GM18951 (cell line): ENCODE measurements around the gene ATOH8.

ENCODE experiments used
- POLR2A ChIP-seq: IDR thresholded peaks from 4 replicates; pipeline ENCODE4 v1.6.1; 2011; ENCODE audit warnings: mild to moderate bottlenecking; ENCODE audit not compliant: insufficient read length, insufficient read depth; ENCODE audit errors: extremely low read depth
- in situ Hi-C: fragments of 300-500 bp; cut with MboI; formaldehyde crosslinking; loops from one replicate; pipeline ENCODE4 v1.12.0; 2022; ENCODE audit warnings: low sequenced_read_pairs, mixed read lengths, inconsistent platforms; ENCODE audit not compliant: unreplicated experiment

Gene ATOH8

DNA sequence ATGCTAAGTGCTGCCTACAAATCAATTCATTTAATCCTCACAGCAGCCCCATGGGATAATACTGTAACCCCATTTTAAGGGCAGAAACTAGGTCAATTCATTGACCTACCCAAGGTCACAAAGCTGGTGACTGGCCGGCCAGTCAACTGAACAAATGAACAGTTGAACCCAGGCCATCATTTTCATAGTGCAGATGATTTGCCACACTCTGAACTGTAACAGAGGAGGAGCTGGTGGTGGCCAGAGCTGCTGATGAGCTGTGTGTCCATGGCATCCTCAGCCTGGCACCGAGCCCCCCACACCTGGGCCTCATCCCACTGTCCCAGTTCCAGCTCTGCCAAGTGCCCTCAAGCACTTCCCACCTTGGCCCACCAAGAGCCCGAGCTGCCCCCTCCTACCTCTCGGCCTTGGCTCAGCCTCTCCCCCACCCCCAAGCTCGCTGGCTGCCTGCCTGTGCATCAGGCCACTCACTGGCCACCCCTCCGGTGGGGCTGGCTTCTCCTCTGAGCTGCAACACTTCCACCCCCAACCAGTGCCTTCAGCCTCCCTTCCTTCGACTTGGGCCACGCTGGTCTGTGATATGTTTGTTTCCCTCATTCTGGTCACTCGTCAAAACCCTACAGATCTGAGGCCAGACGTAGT is 58.4 kb downstream of the ATOH8 start:
- no peak for TF ChIP-seq POLR2A
- in situ Hi-C loops, result loop anchor here (5.0 kb wide), 1 partner anchor 75 kb away; no protein-coding TSS in a partner anchor

DNA sequence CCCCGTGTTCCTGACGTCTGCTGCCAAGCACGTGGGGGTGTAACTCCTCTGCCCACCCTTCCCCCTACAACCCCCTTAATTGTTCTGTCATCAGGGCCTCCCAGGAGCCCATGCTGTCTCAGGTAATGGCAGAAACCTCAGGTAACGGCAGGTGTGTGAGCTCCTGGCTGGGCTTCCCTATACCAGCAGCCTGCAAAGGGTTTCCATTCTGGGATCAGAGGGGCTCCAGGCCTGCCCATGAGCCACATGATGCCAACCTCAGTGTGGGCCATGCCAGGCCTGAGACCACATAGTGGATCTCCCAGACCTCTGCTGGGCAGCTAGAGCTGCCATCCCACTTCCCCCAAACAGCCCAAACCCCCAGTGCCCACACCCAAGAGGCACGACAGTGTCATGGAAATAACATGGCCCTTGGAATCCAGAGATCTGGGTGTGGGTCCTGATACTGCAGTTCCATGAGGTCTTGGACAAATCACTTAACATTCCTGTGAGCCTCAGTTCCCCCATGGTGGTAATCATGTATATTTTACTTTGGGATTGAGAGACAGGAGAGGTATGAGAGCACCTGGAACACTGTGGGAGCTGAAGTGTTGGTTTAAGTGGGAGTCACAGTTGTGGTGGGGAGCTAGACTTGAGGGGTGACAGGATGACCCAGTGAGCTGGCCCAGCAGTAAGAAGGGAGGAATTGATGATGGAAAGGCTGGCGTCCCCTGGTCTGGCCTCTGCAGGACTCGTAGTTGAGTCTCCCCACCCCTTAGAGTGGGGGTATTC is 59.6 kb downstream of the ATOH8 start:
- in situ Hi-C loops, result loop anchor here (5.0 kb wide), 1 partner anchor 76 kb away; no protein-coding TSS in a partner anchor
- TF ChIP-seq POLR2A, result no peak

DNA sequence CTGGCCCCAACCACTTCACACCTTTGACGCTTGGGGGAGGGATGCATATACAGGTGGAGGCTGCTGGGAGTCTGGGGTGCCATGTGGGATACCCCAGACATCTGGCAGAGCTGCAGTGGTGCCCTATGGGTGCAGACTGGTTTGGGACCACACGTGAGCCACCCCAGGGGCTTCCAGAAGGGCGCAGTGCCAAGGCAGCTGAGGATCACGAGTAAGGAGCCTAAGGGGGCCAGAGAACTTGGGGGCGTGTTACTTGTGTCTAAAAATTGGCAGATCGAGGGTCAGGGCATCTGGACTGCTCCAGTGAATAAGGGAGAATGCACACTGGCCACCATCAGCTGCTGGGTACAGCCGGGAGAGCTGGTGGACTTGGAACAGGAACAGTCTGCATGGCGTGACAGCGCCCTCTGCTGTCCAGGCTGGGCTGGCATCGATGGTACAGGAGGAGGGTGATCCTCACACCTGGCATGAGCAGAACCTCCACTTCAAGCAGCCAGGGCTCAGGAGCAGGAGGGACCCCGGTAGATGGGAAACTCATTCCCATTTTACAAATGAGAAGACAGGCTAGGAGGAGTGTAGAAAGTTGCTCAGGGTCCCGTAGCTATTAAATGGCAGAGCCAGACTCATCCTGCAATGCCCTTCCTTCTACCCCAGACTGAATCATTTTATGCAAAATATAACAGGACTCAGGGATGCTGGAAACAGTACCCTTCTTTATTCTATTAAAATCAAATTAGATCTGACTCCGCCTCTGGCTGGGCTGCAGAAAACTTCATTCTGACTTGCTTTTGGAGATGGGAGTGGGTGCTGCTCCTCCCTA is 60.4 kb downstream of the ATOH8 start:
- in situ Hi-C loops, result loop anchor here (5.0 kb wide), 1 partner anchor 77 kb away; no protein-coding TSS in a partner anchor
- TF ChIP-seq POLR2A, result no peak

DNA sequence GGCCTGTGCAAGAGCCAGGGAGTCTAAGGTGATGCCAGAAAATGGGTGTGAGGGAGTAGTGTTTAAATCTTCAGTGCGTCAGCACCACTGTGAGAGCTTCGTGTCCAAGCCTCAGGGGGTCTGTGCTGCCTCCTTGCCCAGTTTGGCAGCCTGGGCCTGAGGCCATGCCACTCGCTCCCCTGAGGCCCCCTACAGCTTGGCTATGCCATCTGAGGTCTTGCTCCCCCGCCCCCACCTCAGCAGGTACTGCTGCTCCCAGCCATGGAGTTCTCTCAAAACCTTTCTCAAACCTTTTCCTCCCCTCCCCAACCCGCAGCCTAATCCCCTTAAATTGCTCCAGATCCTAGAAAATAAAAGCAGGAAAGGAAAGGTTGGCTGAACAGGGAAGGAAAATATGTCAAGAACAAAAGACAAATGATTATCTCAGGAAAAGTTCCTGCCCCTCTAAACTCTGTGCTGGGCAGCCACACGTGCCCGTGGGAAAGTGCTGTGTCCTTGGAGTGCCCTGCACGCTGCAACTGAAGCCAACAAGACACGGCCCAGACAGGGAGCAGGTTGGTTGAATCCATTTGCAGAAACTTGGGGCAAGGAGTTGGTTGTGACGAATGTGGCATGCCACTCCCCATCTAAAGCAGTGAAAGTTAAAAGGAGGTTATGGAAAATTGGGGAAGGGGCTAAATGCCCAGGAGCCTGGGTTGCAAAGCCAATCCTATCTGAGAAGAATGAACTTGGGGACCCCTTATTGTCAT is 61.2 kb downstream of the ATOH8 start:
- in situ Hi-C loops, result loop anchor here (5.0 kb wide), 1 partner anchor 78 kb away; no protein-coding TSS in a partner anchor
- TF ChIP-seq POLR2A, result no peak

DNA sequence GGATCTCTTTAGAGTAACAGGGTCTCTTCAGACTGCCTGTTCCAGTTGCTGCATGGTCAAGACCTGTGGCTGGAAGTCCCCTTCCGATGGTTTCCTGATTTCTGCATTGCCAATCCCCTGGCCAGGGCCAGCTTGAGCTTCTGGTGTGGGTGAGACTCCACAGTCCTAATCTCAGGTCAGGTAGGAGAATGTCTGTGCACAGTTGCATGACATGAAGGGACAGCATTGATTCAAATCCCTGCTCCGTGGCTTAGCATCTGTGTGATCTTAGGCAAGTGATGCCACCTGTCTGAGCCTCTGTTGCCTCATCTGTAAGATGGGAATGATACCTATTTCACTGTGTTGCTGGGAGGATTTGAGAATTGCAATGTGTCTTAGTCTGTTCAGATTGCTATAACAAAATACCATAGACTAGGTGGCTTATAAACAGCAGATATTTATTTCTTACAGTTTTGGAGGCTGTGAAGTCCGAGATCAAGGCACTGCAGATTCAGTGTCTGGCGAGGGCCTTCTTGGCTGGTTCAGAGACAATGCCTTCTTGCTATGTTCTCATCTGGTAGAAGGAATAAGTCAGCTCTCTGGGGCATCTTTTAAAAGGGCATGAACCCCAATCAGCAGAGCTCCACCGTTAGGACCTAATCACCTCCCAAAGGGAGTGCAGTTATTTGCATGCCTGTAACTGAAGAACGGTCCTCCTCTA is 66.2 kb downstream of the ATOH8 start:
- in situ Hi-C loops, result no loop called here
- TF ChIP-seq POLR2A, result no peak

DNA sequence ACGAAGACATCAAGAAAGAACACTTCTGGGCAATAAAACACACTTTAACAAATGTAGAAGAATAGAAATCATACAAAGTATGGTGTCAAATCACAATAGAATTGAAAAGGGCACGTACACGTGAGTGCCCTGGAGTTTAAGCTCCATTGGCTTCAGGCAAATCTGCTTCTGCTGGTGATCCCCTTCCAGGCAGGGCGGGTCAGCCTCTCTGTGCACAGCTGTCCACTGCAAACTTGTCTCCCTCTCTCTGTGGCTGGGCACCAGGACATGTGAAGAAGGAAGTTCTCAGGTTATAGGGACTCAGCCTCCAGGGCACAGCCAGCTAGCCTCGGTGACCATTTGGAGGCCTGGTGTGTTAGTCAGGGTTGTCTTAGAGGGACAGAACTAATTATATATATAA is 69.0 kb downstream of the ATOH8 start:
- TF ChIP-seq POLR2A, result no peak

DNA sequence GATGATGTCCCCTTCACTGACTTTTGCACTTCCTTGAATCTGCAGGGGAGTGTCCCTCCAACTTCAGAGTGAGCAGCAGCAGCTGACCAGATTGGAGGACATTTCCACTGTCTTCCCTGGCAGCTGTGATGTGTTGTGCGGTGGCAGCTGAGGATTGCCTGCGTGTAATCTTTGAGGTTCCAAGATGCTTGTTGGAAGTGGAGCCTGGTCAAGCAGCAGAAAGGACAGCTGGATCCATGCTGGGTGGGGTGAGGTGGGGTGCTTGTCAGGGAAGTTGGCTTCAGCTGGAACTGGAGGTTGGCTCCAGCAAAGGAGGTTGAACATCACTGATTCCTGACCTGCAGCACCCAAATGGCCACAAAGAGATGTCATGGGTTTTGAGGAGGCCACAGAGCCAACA is 70.2 kb downstream of the ATOH8 start:
- no peak for TF ChIP-seq POLR2A
- in situ Hi-C loops, result no loop called here

More for the DNA sequence above, 69.0 kb downstream of the ATOH8 start:
- in situ Hi-C loops, result no loop called here

DNA sequence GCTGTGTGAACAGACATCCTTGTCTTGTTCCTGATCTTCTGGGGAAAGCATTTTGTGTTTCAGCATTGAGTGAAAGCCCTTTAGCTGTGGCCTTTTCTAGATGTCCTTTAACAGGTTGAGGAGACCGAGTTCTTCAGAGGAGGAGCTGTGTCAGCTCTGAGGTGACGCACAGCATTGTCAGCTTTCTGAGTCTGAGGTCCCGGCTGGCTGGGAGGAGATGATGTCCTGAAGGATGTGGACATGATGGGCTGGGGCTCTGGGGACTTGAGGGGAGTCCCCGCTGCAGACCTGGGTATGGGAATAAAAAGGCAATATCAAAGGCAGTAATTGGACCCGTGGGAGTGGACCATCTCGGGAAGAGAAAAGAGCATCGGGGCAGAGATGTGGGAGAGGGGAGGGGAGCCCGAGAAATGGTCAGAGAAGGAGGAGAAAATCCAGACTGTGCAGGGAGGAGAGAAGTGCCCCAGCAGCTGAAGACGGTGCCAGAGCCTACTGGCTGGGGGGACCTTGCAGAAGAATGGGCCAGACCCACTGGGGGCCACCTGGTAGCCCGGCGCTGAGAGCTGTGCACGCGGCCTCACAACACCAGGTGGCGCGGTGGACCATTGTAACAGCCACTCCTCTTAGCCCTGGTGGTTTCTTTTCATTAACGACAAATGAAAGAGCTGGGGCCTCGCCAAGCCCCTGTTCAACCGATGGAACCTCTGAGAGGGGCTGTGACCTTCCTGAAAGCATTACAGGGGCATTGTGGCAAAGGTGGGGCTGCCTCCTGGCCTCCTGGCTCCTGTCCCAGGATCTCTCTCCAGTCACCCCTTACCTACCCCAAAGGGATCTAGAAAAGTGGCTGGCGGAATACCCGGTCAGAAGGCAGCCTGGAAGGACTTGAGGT is 73.4 kb downstream of the ATOH8 start:
- in situ Hi-C loops, result loop anchor here (5.0 kb wide), 1 partner anchor 250 kb away; no protein-coding TSS in a partner anchor
- TF ChIP-seq POLR2A, result no peak

DNA sequence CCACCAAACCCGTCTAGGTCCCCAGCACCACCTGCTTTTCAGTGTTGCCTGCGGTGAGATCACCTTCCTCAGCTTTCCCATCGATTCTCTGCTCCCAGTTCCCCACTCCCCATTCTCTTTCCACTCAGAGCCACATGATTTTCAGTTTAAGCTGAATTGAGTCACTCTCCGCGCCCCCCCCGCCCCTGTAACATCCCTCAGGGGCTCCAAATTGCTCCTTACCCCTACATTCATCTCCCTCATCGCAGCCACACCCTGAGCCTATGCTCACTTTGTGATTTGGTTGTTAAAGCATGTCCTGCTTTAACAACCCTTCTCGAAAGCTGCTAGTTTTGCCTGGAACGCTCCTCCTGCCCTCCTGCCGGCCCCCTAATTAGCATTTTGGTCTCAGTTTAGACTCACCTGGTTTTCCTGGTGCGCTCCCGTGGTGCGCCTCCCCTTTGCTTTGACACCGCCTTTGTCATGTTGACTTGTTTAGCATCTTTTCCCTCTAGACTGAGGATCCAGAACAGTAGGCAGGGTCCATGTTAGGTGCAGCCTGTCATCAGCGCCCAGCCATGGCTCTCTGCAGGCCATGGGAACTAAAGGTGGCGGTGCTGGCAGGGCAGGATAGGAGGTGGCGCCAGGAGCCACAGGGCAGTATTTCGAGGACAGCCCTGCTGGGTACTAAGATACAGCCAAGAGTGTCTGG is 74.2 kb downstream of the ATOH8 start:
- no peak for TF ChIP-seq POLR2A
- in situ Hi-C loops, result loop anchor here (5.0 kb wide), 1 partner anchor 249 kb away; no protein-coding TSS in a partner anchor

DNA sequence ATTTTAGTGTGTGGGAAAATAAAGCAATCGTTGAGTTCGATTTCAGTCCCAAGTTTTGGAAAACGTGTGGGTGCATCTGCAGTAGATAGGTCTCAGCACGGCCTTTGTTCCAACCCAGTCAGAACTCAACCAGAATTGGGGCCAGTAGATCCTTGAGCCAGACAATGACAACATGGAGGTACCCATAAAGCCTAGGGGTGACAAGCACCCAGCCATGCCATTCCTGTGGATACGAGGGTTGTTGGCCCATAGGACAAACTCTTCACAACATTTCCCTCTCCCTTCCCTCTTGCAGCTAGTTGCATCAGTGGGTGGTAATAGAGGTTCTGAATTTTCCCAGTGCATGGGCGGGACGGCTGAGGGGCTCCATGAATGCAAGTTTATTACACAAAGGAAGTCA is 74.9 kb downstream of the ATOH8 start:
- in situ Hi-C loops, result loop anchor here (5.0 kb wide), 1 partner anchor 249 kb away; no protein-coding TSS in a partner anchor
- no peak for TF ChIP-seq POLR2A

DNA sequence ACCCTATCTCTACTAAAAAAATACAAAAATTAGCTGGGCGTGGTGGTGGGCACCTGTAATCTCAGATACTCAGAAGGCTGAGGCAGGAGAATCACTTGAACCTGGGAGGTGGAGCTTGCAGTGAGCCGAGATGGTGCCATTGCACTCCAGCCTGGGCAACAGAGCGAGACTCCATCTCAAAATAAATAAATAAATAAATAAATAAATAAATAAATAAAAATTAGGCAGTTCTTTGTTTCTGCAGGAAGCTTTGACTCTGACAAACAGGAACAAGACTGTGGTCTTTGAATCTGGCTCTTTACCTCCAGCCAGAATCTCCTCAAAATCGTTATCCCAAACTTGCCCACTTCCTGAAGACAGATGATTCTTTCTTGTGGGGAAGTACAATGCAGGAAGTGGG is 75.6 kb downstream of the ATOH8 start:
- in situ Hi-C loops, result loop anchor here (5.0 kb wide), 1 partner anchor 248 kb away; no protein-coding TSS in a partner anchor
